GM12874 (cell line): ENCODE measurements around the gene XYLB.

Source experiments
- TF ChIP-seq, protein P1 (sequence below): IDR thresholded peaks from 2 replicates; pipeline ENCODE4 v1.5.1; 2011; ENCODE audit warnings: low read depth, mild to moderate bottlenecking, control low read depth, low read length, moderate library complexity; ENCODE audit not compliant: insufficient read depth

XYLB gene

DNA sequence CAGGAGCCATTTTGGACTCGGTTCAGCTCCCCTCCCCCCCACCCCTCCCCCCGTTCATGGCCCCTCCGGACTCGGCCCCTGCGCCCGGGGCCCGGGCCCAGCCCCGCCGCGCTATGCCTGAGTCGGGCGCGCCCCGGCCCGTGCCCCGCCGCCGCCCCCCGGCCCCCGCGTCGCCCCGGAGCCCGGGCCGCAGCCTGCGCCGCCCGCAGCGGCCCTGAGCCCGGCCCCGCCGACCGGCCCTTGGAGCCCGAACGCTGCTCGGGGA is 107.3 kb downstream of the XYLB start:
- TF ChIP-seq, protein P1, sequence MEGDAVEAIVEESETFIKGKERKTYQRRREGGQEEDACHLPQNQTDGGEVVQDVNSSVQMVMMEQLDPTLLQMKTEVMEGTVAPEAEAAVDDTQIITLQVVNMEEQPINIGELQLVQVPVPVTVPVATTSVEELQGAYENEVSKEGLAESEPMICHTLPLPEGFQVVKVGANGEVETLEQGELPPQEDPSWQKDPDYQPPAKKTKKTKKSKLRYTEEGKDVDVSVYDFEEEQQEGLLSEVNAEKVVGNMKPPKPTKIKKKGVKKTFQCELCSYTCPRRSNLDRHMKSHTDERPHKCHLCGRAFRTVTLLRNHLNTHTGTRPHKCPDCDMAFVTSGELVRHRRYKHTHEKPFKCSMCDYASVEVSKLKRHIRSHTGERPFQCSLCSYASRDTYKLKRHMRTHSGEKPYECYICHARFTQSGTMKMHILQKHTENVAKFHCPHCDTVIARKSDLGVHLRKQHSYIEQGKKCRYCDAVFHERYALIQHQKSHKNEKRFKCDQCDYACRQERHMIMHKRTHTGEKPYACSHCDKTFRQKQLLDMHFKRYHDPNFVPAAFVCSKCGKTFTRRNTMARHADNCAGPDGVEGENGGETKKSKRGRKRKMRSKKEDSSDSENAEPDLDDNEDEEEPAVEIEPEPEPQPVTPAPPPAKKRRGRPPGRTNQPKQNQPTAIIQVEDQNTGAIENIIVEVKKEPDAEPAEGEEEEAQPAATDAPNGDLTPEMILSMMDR = no peak

DNA sequence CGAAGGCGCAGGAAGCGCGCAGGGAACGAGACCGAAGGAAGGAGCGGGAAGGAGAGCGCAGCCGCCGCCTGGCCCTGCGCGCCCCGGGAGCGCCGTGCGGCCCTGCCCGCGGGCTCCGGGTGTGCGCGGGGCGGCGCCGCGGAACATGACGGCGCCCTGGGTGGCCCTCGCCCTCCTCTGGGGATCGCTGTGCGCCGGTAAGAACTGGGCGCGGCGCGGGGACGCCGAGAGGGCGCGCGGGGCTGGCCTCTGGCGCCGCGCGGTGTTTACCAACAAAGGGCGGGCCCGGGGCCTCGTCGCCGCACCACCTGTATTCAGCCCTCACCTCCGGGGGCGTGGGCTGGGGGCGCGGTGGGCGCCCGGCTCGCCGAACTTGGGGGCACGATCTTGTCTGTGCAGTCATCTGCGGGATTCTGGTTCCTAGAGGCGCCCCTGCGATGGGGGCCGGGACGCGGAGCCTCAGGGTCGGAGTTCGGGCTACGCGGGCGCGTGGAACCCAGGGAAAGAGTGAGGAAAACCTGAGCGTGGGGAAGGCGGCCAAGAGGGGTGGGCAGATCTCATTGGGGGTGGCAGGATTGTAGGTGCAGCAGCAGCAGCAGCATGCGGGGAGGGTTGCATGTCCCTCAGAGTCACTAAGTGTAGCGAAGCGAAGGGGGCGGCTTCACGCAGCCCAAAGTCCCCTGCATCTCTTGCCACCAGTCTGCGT is 107.7 kb downstream of the XYLB start:
- TF ChIP-seq, protein P1 = no peak

DNA sequence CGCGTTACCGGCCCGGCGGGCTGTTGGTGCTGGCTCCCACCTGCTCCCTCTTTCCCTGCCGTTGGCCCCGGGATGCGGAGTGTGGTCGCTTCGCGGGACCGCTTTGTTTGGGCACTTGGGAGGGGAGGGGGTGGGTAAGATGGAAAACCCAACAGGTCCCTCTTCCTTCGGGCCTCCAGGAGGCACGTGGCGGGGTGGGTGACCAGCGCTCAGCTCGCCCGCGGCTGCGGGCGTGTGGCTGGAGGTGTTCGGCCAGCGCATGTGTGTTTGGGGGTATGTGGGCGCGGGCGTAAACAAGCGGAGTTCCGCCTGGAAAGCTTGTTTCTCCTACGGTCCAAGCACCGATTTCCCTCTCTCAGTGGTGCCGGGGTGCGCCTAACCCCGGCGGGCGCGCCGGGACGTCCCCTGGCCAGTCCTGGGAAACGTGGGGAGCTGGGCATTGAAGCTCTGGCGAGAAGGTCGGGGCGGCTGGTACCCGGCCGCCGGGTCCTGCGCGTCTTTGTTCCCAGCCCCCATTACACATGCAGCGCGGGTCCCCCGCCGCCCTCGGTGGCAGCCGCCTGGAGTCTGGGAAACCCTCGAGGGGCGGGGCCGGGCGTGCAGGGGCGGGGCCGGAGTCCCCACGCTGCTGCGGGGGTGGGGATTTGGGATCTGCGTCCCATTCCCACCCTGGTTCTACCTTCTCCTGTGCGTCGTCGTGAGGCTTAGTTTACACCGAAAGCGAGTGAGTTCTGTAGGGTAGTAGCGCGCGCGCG is 108.5 kb downstream of the XYLB start:
- TF ChIP-seq, protein P1 = no peak

DNA sequence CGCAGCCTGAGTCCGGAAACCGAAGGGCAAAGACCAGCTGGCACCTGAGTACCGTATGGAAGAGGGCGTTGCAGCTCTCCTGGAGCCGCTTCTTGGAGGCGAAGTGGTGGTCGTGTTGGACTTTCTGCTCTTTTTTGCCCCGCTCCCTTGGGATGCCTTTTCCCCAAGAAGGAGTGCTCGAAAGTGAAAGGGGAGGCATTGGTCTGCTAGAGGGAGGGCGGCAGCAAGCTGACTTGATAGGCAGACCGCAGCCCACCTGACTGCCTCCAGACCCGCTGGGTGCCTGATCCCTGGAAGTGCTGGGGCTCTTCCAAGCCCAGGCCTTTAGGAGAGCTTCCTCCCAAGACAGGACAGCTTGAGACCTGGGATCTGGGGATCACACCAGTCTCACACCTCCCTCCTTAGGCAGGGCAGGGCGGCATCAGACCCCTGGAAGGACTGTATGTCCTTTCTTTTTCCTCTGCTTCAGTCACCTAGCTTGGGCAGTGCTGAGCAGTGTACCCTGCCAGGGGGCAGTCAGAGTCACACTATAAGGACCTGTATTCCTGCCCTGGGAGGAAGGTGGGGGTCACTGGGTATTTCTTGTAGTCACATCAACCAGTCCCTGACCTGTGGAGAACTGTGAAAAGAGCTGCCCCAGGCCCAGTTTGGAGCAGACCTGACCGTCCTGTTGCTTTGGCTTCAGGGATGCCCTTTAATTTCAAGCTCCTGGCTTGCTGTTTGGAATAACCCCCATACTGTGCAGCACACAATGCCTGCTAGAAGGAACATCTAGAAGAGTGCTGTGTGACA is 109.2 kb downstream of the XYLB start:
- TF ChIP-seq, protein P1 = no peak

DNA sequence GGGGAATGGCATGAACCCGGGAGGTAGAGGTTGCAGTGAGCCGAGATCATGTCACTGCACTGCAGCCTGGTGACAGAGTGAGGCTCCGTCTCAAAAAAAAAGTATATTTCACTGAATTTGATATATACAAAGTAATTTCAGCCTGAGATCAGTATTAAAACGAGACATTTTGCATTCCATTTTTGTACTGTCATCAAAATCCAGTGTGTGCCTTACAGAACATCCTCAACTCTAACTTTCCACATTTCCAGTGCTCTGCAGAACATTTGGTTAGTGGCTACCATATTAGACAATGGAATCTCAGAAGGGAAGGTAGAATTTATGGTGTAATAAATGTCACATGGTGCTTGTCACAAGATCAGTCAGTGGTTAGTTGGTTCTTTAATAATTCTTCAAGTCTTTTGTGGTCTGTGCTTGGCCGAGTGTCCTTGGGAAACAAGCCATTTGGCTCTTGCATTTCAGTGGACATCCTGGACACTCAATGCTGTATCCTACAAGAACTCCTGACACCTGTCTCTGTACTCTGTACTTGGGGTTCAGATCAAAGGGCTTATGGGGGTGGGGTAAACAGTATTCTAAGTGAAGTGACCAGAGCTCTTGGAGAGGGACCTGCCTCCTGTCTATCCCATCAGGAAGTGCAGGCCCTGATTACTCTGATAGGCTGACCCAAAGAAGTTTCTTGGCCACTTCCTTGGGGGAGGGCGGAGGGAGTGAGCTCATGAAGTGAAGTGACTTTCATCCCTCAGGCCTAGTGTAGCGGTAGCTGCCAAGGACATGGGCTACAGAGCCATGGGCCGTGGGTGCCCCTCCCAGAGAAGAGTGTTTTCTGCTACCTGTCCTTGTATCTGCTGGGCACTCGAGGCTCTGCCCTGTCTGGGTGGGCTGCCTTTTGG is 110.8 kb downstream of the XYLB start:
- TF ChIP-seq, protein P1 = no peak

DNA sequence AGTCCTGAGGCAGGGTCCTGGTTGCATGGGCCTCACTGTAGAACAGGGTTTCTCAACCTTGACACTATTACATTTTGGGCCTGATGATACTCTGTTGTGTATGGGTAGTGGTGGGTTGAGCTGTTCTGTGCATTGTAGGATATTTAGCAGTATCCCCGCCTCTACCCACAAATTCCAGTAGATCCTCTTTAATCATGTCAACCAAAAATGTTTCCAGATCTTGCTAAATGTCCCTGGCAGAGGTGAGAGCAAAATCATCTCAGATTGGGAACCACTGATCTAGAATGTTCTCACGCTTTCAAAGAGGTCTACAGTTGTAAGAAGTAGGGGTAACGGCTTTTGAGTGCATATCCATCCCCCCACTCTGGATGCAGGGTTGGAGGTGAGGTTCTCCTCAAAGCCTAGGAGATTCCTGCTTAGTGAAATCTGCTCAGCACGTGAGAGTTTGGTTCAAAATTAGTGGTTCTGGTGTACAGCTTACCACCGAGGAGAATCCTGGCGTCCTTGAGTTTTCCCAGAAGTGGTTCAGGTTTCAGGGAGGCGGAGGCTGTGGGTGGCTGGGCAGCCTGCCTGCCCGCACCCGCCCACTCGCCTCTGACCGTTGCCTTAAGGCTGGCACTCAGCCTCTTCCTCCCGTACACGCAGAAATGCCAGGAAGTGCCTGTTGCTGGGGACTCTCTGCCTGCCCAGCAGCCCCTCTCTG is 112.4 kb downstream of the XYLB start:
- TF ChIP-seq, protein P1 = no peak
